ENCODE results near the gene SRPK2. TPM values are rescaled to one million over a fixed set of nuclear protein-coding genes. Genes with fewer than 3 reads are reported as not detected.

SRPK2 gene
- total RNA-seq, 1 experiment from 2014 or later = 58.2 TPM

DNA sequence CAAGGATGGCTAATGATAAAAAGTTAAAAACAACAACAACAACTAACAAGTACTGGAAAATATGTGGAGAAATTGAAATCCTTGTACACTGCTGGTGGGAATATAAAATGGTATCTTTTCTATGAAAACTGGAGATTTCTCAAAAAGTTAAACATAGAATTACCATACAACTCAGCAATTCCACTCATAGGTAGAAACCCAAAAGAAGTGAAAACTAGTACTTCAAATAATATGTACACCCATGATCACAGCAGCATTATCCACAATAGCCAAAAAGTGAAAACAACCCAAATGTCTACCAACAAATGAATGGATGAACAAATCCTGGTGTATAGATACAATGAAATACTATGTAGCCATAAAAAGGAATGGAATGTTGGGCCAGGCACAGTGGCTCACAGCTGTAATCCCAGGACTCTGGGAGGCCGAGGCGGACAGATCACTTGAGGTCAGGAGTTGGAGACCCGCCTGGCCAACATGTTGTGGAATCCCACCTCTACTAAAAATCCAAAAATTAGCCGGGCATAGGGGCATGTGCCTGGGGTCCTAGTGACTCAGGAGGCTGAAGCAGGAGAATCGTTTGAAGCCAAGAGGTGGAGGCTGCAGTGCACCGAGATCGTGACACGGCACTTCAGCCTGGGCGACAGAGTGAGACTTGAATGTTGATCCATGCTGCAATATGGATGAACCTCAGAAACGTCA is 66.8 kb downstream of the SRPK2 start:
- Histone ChIP-seq H3K9me3 (ENCODE audit: control insufficient read depth, insufficient read depth, low read depth, low read length) (no peaks in the 10 kb centered on the region), H3K27me3 (ENCODE audit: control insufficient read depth, insufficient read depth, low read length) (no peaks in the 10 kb centered on the region), H3K36me3 (ENCODE audit: control insufficient read depth, insufficient read depth, low read length) (no peaks in the 10 kb centered on the region), H3K27ac (ENCODE audit: low read length) (no peak overlapping the region), H3K4me1 (ENCODE audit: control insufficient read depth, insufficient read depth, low read length) (peaks cover 7% of the 10 kb centered on the region), H3K4me3 (ENCODE audit: low read depth in 2 of 2, low read length in 2 of 2) (no peak overlapping the region)
- no TSS peak for BruUV-seq (replicated peaks)
- DNase-seq (ENCODE audit: low read depth, low spot score) (no peak), ATAC-seq (no peak)
- in situ Hi-C loops (cut with HindIII; ENCODE audit: low pct_unique_long_range_greater_than_20kb, low sequenced_read_pairs) (no loop called here), intact Hi-C loops (cut with micrococcal nuclease; ENCODE audit: unreplicated experiment) (no loop called here)
- CTCF ChIA-PET = no interaction called here
- POLR2A ChIA-PET = no interaction called here
- TF ChIP-seq, protein P1, sequence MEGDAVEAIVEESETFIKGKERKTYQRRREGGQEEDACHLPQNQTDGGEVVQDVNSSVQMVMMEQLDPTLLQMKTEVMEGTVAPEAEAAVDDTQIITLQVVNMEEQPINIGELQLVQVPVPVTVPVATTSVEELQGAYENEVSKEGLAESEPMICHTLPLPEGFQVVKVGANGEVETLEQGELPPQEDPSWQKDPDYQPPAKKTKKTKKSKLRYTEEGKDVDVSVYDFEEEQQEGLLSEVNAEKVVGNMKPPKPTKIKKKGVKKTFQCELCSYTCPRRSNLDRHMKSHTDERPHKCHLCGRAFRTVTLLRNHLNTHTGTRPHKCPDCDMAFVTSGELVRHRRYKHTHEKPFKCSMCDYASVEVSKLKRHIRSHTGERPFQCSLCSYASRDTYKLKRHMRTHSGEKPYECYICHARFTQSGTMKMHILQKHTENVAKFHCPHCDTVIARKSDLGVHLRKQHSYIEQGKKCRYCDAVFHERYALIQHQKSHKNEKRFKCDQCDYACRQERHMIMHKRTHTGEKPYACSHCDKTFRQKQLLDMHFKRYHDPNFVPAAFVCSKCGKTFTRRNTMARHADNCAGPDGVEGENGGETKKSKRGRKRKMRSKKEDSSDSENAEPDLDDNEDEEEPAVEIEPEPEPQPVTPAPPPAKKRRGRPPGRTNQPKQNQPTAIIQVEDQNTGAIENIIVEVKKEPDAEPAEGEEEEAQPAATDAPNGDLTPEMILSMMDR (IDR thresholded peaks at IDR 0.05) = no peak
- TF ChIP-seq POLR2AphosphoS5 (IDR thresholded peaks at IDR 0.05; ENCODE audit: low read depth, low read length) = no peak

DNA sequence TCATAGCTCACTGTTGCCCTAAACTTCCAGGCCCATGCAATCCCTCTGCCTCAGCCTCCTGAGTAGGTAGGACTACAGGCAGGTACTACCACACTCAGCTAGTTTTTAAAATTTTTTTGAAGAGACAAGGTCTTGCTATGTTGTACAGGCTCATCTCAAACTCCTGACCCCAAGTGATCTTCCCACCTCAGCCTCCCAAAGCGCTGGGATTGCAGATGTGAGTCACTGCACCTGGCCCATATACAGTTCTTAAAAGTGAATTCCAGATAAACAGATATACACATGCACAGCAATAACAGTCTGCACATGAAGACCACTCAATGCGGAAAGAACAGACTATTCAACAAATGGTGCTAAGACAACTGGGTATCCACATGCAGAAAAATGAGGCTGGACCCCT is 67.8 kb downstream of the SRPK2 start:
- BruUV-seq (replicated peaks) = no TSS peak
- Histone ChIP-seq H3K9me3 (ENCODE audit: control insufficient read depth, insufficient read depth, low read depth, low read length) (no peaks in the 10 kb centered on the region), H3K4me1 (ENCODE audit: control insufficient read depth, insufficient read depth, low read length) (peaks cover 12% of the 10 kb centered on the region), H3K4me3 (ENCODE audit: low read depth in 2 of 2, low read length in 2 of 2) (no peak overlapping the region), H3K27me3 (ENCODE audit: control insufficient read depth, insufficient read depth, low read length) (no peaks in the 10 kb centered on the region), H3K36me3 (ENCODE audit: control insufficient read depth, insufficient read depth, low read length) (no peaks in the 10 kb centered on the region), H3K27ac (ENCODE audit: low read length) (no peak overlapping the region)
- intact Hi-C loops (cut with micrococcal nuclease; ENCODE audit: unreplicated experiment) (no loop called here), in situ Hi-C loops (cut with HindIII; ENCODE audit: low pct_unique_long_range_greater_than_20kb, low sequenced_read_pairs) (no loop called here)
- ChIA-PET POLR2A (no interaction called here), CTCF (no interaction called here)
- no peak for DNase-seq (ENCODE audit: low read depth, low spot score)
- no peak for ATAC-seq
- TF ChIP-seq POLR2AphosphoS5 (IDR thresholded peaks at IDR 0.05; ENCODE audit: low read depth, low read length) (no peak), TCF7L2 (IDR thresholded peaks at IDR 0.05; ENCODE audit: low read depth, low read length) (no peak), SIN3A (IDR thresholded peaks at IDR 0.05; ENCODE audit: borderline replicate concordance, insufficient read depth, low read depth, low read length) (no peak)
- TF ChIP-seq, protein P2, sequence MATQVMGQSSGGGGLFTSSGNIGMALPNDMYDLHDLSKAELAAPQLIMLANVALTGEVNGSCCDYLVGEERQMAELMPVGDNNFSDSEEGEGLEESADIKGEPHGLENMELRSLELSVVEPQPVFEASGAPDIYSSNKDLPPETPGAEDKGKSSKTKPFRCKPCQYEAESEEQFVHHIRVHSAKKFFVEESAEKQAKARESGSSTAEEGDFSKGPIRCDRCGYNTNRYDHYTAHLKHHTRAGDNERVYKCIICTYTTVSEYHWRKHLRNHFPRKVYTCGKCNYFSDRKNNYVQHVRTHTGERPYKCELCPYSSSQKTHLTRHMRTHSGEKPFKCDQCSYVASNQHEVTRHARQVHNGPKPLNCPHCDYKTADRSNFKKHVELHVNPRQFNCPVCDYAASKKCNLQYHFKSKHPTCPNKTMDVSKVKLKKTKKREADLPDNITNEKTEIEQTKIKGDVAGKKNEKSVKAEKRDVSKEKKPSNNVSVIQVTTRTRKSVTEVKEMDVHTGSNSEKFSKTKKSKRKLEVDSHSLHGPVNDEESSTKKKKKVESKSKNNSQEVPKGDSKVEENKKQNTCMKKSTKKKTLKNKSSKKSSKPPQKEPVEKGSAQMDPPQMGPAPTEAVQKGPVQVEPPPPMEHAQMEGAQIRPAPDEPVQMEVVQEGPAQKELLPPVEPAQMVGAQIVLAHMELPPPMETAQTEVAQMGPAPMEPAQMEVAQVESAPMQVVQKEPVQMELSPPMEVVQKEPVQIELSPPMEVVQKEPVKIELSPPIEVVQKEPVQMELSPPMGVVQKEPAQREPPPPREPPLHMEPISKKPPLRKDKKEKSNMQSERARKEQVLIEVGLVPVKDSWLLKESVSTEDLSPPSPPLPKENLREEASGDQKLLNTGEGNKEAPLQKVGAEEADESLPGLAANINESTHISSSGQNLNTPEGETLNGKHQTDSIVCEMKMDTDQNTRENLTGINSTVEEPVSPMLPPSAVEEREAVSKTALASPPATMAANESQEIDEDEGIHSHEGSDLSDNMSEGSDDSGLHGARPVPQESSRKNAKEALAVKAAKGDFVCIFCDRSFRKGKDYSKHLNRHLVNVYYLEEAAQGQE (IDR thresholded peaks at IDR 0.05; ENCODE audit: insufficient read depth in 1 of 2, low read depth in 2 of 2, low read length in 1 of 2) = no peak
- TF ChIP-seq, protein P1 (IDR thresholded peaks at IDR 0.05) = no peak
